Upper lobe of right lung (tissue), 1 donor: ENCODE results near the gene GUCD1. TPM values are rescaled to one million over a fixed set of nuclear protein-coding genes. Genes with fewer than 3 reads are reported as not detected.

Source experiments
- ATAC-seq: fragments of 200-7000 bp; cut with Tn5 transposase; one replicate; pipeline ENCODE4 v1.9.1; 2020; ENCODE audit warnings: mild to moderate bottlenecking, moderate library complexity
- DNase-seq: peaks from one replicate; pipeline ENCODE4 v3.0.0-alpha.2; 2020
- H3K27ac ChIP-seq: fragments of 200-600 bp; one replicate; pipeline ENCODE4 v1.8.0; 2022
- H3K27me3 ChIP-seq: fragments of 200-600 bp; one replicate; pipeline ENCODE4 v1.8.0; 2022; ENCODE audit warnings: mild to moderate bottlenecking
- H3K36me3 ChIP-seq: fragments of 200-600 bp; one replicate; pipeline ENCODE4 v1.8.0; 2022
- H3K4me1 ChIP-seq: fragments of 200-600 bp; one replicate; pipeline ENCODE4 v1.8.0; 2022
- H3K4me3 ChIP-seq: fragments of 200-600 bp; one replicate; pipeline ENCODE4 v1.8.0; 2022; ENCODE audit warnings: mild to moderate bottlenecking
- H3K9me3 ChIP-seq: fragments of 200-600 bp; one replicate; pipeline ENCODE4 v1.8.0; 2022
- CTCF ChIP-seq: fragments of 200-600 bp; IDR thresholded peaks from one replicate; pipeline ENCODE4 v1.8.0; 2022; ENCODE audit warnings: antibody characterized with exemption
- intact Hi-C: fragments of 100-400 bp; cut with DNase I; formaldehyde crosslinking; loops from one replicate; pipeline ENCODE4 v1.11.0; 2022
- total RNA-seq: library from RNA; stranded (reverse); fragmentation: NEBNext Ultra II Directional; extraction: Animal tissue kit (Norgen Biotek cat#: 25700); gene quantifications from one replicate; pipeline ENCODE4 v1.2.1, GENCODE V29; 2021
- donor health status: DM: no; HTN: yes; CAD: no; lungs with severe emphysema.

GUCD1 gene
- total RNA-seq, 1 donor from 2014 or later: 148 TPM

GRCh38 chr22:24519496-24519895, 35.4 kb downstream of the GUCD1 start:
- DNase-seq (no peak), ATAC-seq (no peak)
- Histone ChIP-seq H3K4me3 (no peak overlapping the region), H3K36me3 (no peaks in the 10 kb centered on the region), H3K27ac (no peak overlapping the region), H3K27me3 (no peaks in the 10 kb centered on the region), H3K9me3 (no peaks in the 10 kb centered on the region), H3K4me1 (peaks cover 8% of the 10 kb centered on the region)
- TF ChIP-seq CTCF: no peak
- intact Hi-C loops: no loop called here

- ATAC-seq: no peak
- Histone ChIP-seq H3K27me3 (no peaks in the 10 kb centered on the region), H3K4me1 (peaks cover 8% of the 10 kb centered on the region)
These were observed 36.0 kb downstream of the GUCD1 start for GRCh38 chr22:24518771-24519485.

GRCh38 chr22:24518228-24518627, 36.7 kb downstream of the GUCD1 start:
- no peaks in the 10 kb centered on the region for H3K36me3 ChIP-seq
- no peak overlapping the region for H3K27ac ChIP-seq
- H3K27me3 ChIP-seq: no peaks in the 10 kb centered on the region
- intact Hi-C loops: no loop called here
- ATAC-seq (no peak), DNase-seq (no peak)
- no peak overlapping the region for H3K4me3 ChIP-seq
- H3K4me1 ChIP-seq: peaks cover 8% of the 10 kb centered on the region
- no peaks in the 10 kb centered on the region for H3K9me3 ChIP-seq
- TF ChIP-seq CTCF: no peak

More at GRCh38 chr22:24518771-24519485, 36.0 kb downstream of the GUCD1 start:
- H3K4me3 ChIP-seq: no peak overlapping the region
- no peaks in the 10 kb centered on the region for H3K9me3 ChIP-seq
- H3K36me3 ChIP-seq: no peaks in the 10 kb centered on the region
- no peak overlapping the region for H3K27ac ChIP-seq
- TF ChIP-seq CTCF: no peak
- intact Hi-C loops: no loop called here
- DNase-seq: no peak

DNA sequence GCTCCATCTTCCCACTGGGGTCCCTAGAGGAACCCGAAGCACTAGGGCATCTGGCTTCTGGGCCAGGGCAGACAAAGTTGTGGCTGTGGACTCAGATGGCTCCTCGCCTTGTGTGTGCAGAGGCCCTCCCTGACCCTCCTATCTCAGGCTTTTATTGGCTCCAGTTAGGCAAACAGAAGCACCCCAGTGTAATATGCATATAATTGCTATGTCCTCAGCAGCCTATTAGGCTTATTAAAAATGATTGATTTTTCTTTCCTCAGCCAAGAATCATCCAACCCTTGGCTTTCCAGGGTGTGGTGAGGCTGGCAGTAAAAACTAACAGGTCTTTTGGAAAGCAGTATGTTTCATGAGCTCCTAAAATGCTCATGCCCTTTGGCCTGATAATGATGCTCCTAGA, 37.5 kb downstream of the GUCD1 start:
- no peaks in the 10 kb centered on the region for H3K36me3 ChIP-seq
- H3K4me1 ChIP-seq: peaks cover 9% of the 10 kb centered on the region
- H3K9me3 ChIP-seq: no peaks in the 10 kb centered on the region
- no peak for TF ChIP-seq CTCF
- H3K27me3 ChIP-seq: no peaks in the 10 kb centered on the region
- intact Hi-C loops: no loop called here
- no peak overlapping the region for H3K4me3 ChIP-seq
- ATAC-seq (no peak), DNase-seq (no peak)
- H3K27ac ChIP-seq: no peak overlapping the region

DNA sequence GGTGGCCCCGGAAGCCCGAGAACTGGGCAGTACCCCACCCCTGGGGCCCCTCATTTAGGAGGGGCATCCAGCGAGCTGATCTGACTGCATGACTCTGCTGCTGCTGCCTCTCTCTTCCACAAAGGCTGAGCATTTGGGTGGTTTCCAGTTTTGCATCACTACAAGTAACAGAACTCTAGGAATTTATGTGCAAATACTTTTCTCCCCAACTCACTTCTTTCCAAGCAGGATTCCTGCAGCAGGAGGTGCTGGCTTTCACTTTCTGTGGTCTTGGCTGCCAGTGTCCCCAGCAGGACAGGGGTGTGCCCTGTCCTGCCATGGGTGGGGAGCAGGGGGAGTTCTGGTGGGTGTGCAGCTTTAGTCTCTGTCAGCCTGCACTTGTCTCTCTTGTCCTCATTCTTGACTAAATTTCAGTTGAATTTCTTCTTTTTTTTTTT, 38.6 kb downstream of the GUCD1 start:
- no peaks in the 10 kb centered on the region for H3K9me3 ChIP-seq
- ATAC-seq (peak; percentile 65), DNase-seq (no peak)
- H3K4me1 ChIP-seq: peaks cover 18% of the 10 kb centered on the region
- intact Hi-C loops: no loop called here
- H3K4me3 ChIP-seq: peak overlapping the region; percentile 5
- no peaks in the 10 kb centered on the region for H3K27me3 ChIP-seq
- no peaks in the 10 kb centered on the region for H3K36me3 ChIP-seq
- no peak for TF ChIP-seq CTCF
- no peak overlapping the region for H3K27ac ChIP-seq

DNA sequence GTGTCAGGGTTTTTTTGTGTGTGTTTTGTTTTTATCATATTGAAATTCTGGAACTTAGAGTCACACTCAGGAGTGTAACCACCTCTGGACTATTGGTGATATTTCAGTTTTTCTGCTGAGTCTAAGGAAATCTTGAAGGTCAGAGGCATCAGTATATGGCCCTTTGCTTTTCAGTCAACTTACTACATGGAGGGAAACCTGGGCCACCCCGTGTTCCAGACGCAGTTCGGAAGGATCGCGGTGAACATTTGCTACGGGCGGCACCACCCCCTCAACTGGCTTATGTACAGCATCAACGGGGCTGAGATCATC, 40.0 kb downstream of the GUCD1 start:
- DNase-seq (no peak), ATAC-seq (no peak)
- TF ChIP-seq CTCF: no peak
- Histone ChIP-seq H3K4me1 (peaks cover 30% of the 10 kb centered on the region), H3K4me3 (no peak overlapping the region), H3K27me3 (no peaks in the 10 kb centered on the region), H3K36me3 (no peaks in the 10 kb centered on the region), H3K27ac (no peak overlapping the region), H3K9me3 (no peaks in the 10 kb centered on the region)
- intact Hi-C loops: no loop called here
